ENCODE results near the gene TCF7L2. TPM values are rescaled to one million over a fixed set of nuclear protein-coding genes. Genes with fewer than 3 reads are reported as not detected.
A peak's percentile ranks its signal among the peaks of the same experiment; 100 is the strongest.

Gene TCF7L2
- total and polyA plus RNA-seq, 2 donors (not counting 1 experiment from before 2014, with no cell fraction given), result 3.4 to 5.0 TPM

- Histone ChIP-seq H2AFZ (ENCODE audit: low read length) (no peak overlapping the region), H3K4me2 (ENCODE audit: extremely low read depth, insufficient read depth, low read length) (no peak overlapping the region), H3K9me3 (ENCODE audit: control insufficient read depth, insufficient read depth, low read depth, low read length) (no peaks in the 10 kb centered on the region), H3K4me3 (replicated peaks in 1 of 4; ENCODE audit: control extremely low read depth in 1 of 4, insufficient read depth in 1 of 4, low read depth in 3 of 4, low read length in 4 of 4) (no peak overlapping the region), H4K20me1 (ENCODE audit: control insufficient read depth, extremely low read depth, insufficient read depth, low read length) (no peaks in the 10 kb centered on the region), H3K27ac (ENCODE audit: insufficient read depth, low read length) (no peak overlapping the region), H3K79me2 (ENCODE audit: control insufficient read depth, insufficient read depth, low read length) (no peaks in the 10 kb centered on the region), H3K9ac (ENCODE audit: insufficient read depth, low read length) (no peak overlapping the region), H3K27me3 (ENCODE audit: control insufficient read depth, insufficient read depth, low read length) (no peaks in the 10 kb centered on the region), H3K4me1 (ENCODE audit: control insufficient read depth, extremely low read depth, insufficient read depth, low read length) (no peaks in the 10 kb centered on the region), H3K36me3 (ENCODE audit: control insufficient read depth, insufficient read depth, low read length) (no peaks in the 10 kb centered on the region)
- TF ChIP-seq EZH2 (IDR thresholded peaks at IDR 0.05; ENCODE audit: low read length, missing control alignments), result no peak
- DNase-seq (ENCODE audit: low read depth in 2 of 2), result peak; percentile 3 to 35
Measured at GRCh38 chr10:112912410-112912928, 37.6 kb upstream of the TCF7L2 start.

GRCh38 chr10:112913255-112913654, 36.8 kb upstream of the TCF7L2 start:
- no peak for DNase-seq (ENCODE audit: low read depth in 2 of 2)
- Histone ChIP-seq H3K9me3 (ENCODE audit: control insufficient read depth, insufficient read depth, low read depth, low read length) (no peaks in the 10 kb centered on the region), H3K36me3 (ENCODE audit: control insufficient read depth, insufficient read depth, low read length) (no peaks in the 10 kb centered on the region), H3K27me3 (ENCODE audit: control insufficient read depth, insufficient read depth, low read length) (no peaks in the 10 kb centered on the region), H3K27ac (ENCODE audit: insufficient read depth, low read length) (no peak overlapping the region), H3K9ac (ENCODE audit: insufficient read depth, low read length) (no peak overlapping the region), H3K4me2 (ENCODE audit: extremely low read depth, insufficient read depth, low read length) (no peak overlapping the region), H2AFZ (ENCODE audit: low read length) (no peak overlapping the region), H3K4me3 (replicated peaks in 1 of 4; ENCODE audit: control extremely low read depth in 1 of 4, insufficient read depth in 1 of 4, low read depth in 3 of 4, low read length in 4 of 4) (no peak overlapping the region), H3K79me2 (ENCODE audit: control insufficient read depth, insufficient read depth, low read length) (no peaks in the 10 kb centered on the region), H4K20me1 (ENCODE audit: control insufficient read depth, extremely low read depth, insufficient read depth, low read length) (no peaks in the 10 kb centered on the region), H3K4me1 (ENCODE audit: control insufficient read depth, extremely low read depth, insufficient read depth, low read length) (no peaks in the 10 kb centered on the region)
- no peak for TF ChIP-seq EZH2 (IDR thresholded peaks at IDR 0.05; ENCODE audit: low read length, missing control alignments)
- no peak for TF ChIP-seq CTCF (conservative IDR thresholded peaks at IDR 0.05 in 1 of 2, IDR thresholded peaks at IDR 0.05 in 1 of 2; ENCODE audit: low read depth in 1 of 2, low read length in 2 of 2)

GRCh38 chr10:112913661-112914287, 36.3 kb upstream of the TCF7L2 start:
- Histone ChIP-seq H3K27me3 (ENCODE audit: control insufficient read depth, insufficient read depth, low read length) (no peaks in the 10 kb centered on the region), H3K4me2 (ENCODE audit: extremely low read depth, insufficient read depth, low read length) (no peak overlapping the region), H2AFZ (ENCODE audit: low read length) (no peak overlapping the region), H3K79me2 (ENCODE audit: control insufficient read depth, insufficient read depth, low read length) (no peaks in the 10 kb centered on the region), H3K27ac (ENCODE audit: insufficient read depth, low read length) (no peak overlapping the region), H3K4me3 (replicated peaks in 1 of 4; ENCODE audit: control extremely low read depth in 1 of 4, insufficient read depth in 1 of 4, low read depth in 3 of 4, low read length in 4 of 4) (no peak overlapping the region), H3K9ac (ENCODE audit: insufficient read depth, low read length) (no peak overlapping the region), H3K36me3 (ENCODE audit: control insufficient read depth, insufficient read depth, low read length) (no peaks in the 10 kb centered on the region), H3K4me1 (ENCODE audit: control insufficient read depth, extremely low read depth, insufficient read depth, low read length) (no peaks in the 10 kb centered on the region), H4K20me1 (ENCODE audit: control insufficient read depth, extremely low read depth, insufficient read depth, low read length) (no peaks in the 10 kb centered on the region), H3K9me3 (ENCODE audit: control insufficient read depth, insufficient read depth, low read depth, low read length) (no peaks in the 10 kb centered on the region)
- DNase-seq (ENCODE audit: low read depth in 2 of 2), result no peak
- TF ChIP-seq EZH2 (IDR thresholded peaks at IDR 0.05; ENCODE audit: low read length, missing control alignments), result no peak
- no peak for TF ChIP-seq CTCF (conservative IDR thresholded peaks at IDR 0.05 in 1 of 2, IDR thresholded peaks at IDR 0.05 in 1 of 2; ENCODE audit: low read depth in 1 of 2, low read length in 2 of 2)
